Left lobe of liver (tissue), 2 donors: ENCODE data around the gene PPP2CA. TPM values are rescaled to one million over a fixed set of nuclear protein-coding genes. Genes with fewer than 3 reads are reported as not detected.
"Not testable (repeated sequence)": the region's sequence is repeated elsewhere in the genome, so short reads cannot be mapped to it uniquely, and the experiment has no call there.

Experiments used
- ATAC-seq: fragments of 200-7000 bp; cut with Tn5 transposase; one replicate; pipeline ENCODE4 v1.9.1; 2020; ENCODE audit warnings: mild to moderate bottlenecking, moderate library complexity
- DNase-seq: peaks from one replicate; pipeline ENCODE4 v3.0.0-alpha.2; 2020; ENCODE audit warnings: low spot score
- total RNA-seq: library from RNA; stranded (reverse); gene quantifications from one replicate; pipeline ENCODE4 v1.2.1, GENCODE V29; 2021
- donor health status: DM: no; HTN: no; CAD: no; lungs with moderate emphysema.
- donor health status: DM: no; HTN: yes; CAD: no.

The PPP2CA gene
- total RNA-seq, 1 donor from 2014 or later: 60.5 TPM

GRCh38 chr5:134246771-134247427 is 21.0 kb upstream of the PPP2CA start:
- peak; percentile 84 for ATAC-seq

GRCh38 chr5:134245692-134246091 is 19.8 kb upstream of the PPP2CA start:
- no peak for DNase-seq
- no peak for ATAC-seq

More at GRCh38 chr5:134246771-134247427, 21.0 kb upstream of the PPP2CA start:
- no peak for DNase-seq

- no peak for DNase-seq
- ATAC-seq: no peak
Observed at GRCh38 chr5:134245101-134245604, 19.3 kb upstream of the PPP2CA start.

GRCh38 chr5:134242146-134242545 is 16.3 kb upstream of the PPP2CA start:
- no peak for DNase-seq
- no peak for ATAC-seq

- ATAC-seq: peak; percentile 62
- no peak for DNase-seq
Observed at GRCh38 chr5:134240421-134240962, 14.6 kb upstream of the PPP2CA start.

GRCh38 chr5:134236820-134237219 is 10.9 kb upstream of the PPP2CA start:
- DNase-seq (no peak), ATAC-seq (no peak)

GRCh38 chr5:134236318-134236717 is 10.4 kb upstream of the PPP2CA start:
- DNase-seq: no peak
- ATAC-seq: no peak

GRCh38 chr5:134228624-134229023 is 2.8 kb upstream of the PPP2CA start:
- DNase-seq (no peak), ATAC-seq (no peak)

- ATAC-seq: no peak
Observed at GRCh38 chr5:134227776-134228175, 1.9 kb upstream of the PPP2CA start.

GRCh38 chr5:134227259-134227658 is 1.4 kb upstream of the PPP2CA start:
- DNase-seq (no peak), ATAC-seq (no peak)

More at GRCh38 chr5:134227776-134228175, 1.9 kb upstream of the PPP2CA start:
- DNase-seq: no peak

GRCh38 chr5:134226441-134227192 is 744 bp upstream of the PPP2CA start:
- ATAC-seq: peak; percentile 78
- no peak for DNase-seq

GRCh38 chr5:134224888-134225779 is 739 bp downstream of the PPP2CA start:
- ATAC-seq (peak; percentile 46), DNase-seq (peak; percentile 71)

- DNase-seq: no peak
- no peak for ATAC-seq
Observed at GRCh38 chr5:134223406-134224248, 2.2 kb downstream of the PPP2CA start.

GRCh38 chr5:134221690-134222089 is 4.2 kb downstream of the PPP2CA start:
- ATAC-seq, DNase-seq: not testable (repeated sequence)

GRCh38 chr5:134215757-134216156 is 10.1 kb downstream of the PPP2CA start:
- ATAC-seq (no peak), DNase-seq (no peak)

- not testable (repeated sequence) for ATAC-seq, DNase-seq
Observed at GRCh38 chr5:134211263-134212031, 14.4 kb downstream of the PPP2CA start.

GRCh38 chr5:134209477-134210245 is 16.2 kb downstream of the PPP2CA start:
- DNase-seq (no peak), ATAC-seq (peak; percentile 37)

- ATAC-seq: no peak
- DNase-seq: no peak
Observed at GRCh38 chr5:134207696-134208095, 18.2 kb downstream of the PPP2CA start.
